T-helper 1 cell treated with Interleukin-12 subunit alpha and Interleukin-12 subunit beta and Interleukin-4 antibody, amounts not matched to agents 30 μg/mL and 1 μg/mL, for 36 hours (primary cell): ENCODE data around the gene SOX12.

ENCODE experiments used
- H3K27ac Mint-ChIP-seq: one replicate; pipeline ENCODE4 v1.8.0; 2021; ENCODE audit warnings: mild to moderate bottlenecking, mixed read lengths
- H3K27me3 Mint-ChIP-seq: one replicate; pipeline ENCODE4 v1.8.0; 2021; ENCODE audit warnings: low read depth, mixed read lengths
- H3K36me3 Mint-ChIP-seq: one replicate; pipeline ENCODE4 v1.8.0; 2021; ENCODE audit warnings: low read depth, mixed read lengths
- H3K4me1 Mint-ChIP-seq: one replicate; pipeline ENCODE4 v1.8.0; 2021; ENCODE audit warnings: low read depth, mixed read lengths
- H3K4me3 Mint-ChIP-seq: one replicate; pipeline ENCODE4 v1.8.0; 2021; ENCODE audit warnings: mild to moderate bottlenecking, moderate library complexity, mixed read lengths
- H3K9me3 Mint-ChIP-seq: one replicate; pipeline ENCODE4 v1.8.0; 2021; ENCODE audit warnings: mixed read lengths

Gene SOX12

DNA sequence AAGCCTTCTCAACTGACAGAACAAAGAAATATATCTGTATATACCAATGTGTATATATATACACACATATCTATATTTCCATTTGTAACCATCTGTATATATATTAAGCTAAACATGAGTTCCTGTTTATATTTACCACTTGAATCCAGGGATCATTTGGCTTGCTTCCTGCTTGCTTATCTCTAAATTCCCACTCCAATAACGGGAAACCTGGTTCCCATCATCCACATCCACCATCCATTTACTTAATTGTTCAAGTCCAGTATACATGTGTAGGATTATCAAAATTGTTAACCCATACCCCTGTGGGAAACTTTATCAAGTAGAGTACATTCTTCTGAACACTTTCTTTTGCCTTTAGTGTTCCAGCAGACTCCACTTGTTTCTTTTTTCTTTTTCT, 12.5 kb upstream of the SOX12 start:
- no peaks in the 10 kb centered on the region for H3K27me3 Mint-ChIP-seq
- H3K27ac Mint-ChIP-seq: no peak overlapping the region
- peaks cover 14% of the 10 kb centered on the region for H3K4me1 Mint-ChIP-seq

DNA sequence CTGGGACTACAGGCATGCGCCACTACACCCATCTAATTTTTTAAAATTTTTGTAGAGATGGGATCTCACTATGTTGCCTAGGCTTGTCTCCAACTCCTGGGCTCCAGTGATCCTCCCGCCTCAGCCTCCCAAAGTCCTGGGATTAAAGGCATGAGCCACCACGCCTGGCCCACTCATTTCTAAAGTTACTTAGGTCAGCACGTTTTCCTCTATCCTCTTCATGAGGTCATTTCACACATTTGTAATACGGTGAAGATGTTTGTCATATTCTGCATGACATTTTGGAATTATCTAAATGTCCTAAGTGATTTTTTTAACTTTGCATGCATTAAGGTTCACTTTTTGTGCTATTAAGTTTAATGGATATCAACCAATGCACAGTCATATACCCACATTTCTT, 11.9 kb upstream of the SOX12 start:
- Mint-ChIP-seq H3K4me1 (peaks cover 14% of the 10 kb centered on the region), H3K4me3 (no peak overlapping the region), H3K36me3 (no peaks in the 10 kb centered on the region), H3K27me3 (no peaks in the 10 kb centered on the region), H3K27ac (no peak overlapping the region), H3K9me3 (no peaks in the 10 kb centered on the region)

More for the DNA sequence above, 12.5 kb upstream of the SOX12 start:
- no peaks in the 10 kb centered on the region for H3K9me3 Mint-ChIP-seq
- H3K36me3 Mint-ChIP-seq: no peaks in the 10 kb centered on the region
- H3K4me3 Mint-ChIP-seq: no peak overlapping the region

DNA sequence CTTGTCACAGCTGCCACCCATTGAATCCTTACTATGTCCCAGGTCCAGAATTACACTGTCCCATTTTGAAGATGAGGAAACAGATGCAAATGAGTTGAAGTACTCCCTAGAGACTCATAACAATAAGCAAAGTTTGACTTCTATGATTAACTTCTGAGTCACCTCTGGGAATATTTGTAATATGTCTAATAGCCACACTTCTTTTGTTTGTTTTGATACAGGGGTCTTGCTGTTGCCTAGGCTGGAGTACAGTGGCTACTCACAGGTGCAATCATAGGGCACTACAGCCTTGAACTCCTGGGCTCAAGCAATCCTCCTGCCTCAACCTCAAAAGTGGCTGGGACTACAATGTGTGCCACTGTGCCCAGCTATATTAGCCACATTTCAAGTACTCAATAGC, 11.4 kb upstream of the SOX12 start:
- no peaks in the 10 kb centered on the region for H3K36me3 Mint-ChIP-seq
- H3K4me1 Mint-ChIP-seq: peaks cover 14% of the 10 kb centered on the region
- H3K4me3 Mint-ChIP-seq: no peak overlapping the region
- no peak overlapping the region for H3K27ac Mint-ChIP-seq
- no peaks in the 10 kb centered on the region for H3K27me3 Mint-ChIP-seq
- H3K9me3 Mint-ChIP-seq: no peaks in the 10 kb centered on the region

DNA sequence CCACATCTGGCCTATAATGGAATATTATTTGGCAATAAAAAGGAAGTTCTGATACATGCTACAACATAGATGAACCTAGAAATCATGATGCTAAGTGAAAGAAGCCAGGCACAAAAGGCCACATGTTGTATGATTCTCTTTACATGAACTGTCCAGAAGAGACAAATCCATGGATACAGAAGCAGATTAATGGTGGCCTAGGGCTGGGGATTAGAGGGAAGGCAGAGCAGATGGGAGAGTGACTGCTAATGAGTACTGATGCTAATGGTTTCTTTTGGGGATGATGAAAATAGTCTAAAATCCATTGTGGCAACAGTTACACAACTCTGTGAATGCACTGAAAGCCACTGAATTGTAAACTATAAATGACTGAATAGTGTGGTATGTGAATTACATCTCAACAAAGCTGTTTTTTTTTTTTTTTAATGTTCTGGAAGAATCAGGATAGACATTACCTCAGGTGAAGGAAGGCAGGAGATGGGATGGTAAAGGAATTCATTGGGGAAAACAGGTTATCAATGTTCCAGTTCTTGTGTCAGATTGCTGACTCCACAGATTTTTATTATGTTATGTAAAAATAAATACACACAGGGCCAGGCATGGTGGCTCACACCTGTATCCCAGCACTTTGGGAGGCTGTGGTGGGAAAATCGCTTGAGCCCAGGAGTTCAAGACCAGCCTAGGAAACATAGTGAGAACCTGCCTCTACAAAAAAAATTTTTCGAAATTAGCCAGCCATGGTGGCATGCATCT, 8.9 kb upstream of the SOX12 start:
- Mint-ChIP-seq H3K4me3 (no peak overlapping the region), H3K27me3 (peaks cover 6% of the 10 kb centered on the region), H3K9me3 (no peaks in the 10 kb centered on the region), H3K4me1 (peaks cover 3% of the 10 kb centered on the region), H3K36me3 (peaks cover 1% of the 10 kb centered on the region), H3K27ac (no peak overlapping the region)

DNA sequence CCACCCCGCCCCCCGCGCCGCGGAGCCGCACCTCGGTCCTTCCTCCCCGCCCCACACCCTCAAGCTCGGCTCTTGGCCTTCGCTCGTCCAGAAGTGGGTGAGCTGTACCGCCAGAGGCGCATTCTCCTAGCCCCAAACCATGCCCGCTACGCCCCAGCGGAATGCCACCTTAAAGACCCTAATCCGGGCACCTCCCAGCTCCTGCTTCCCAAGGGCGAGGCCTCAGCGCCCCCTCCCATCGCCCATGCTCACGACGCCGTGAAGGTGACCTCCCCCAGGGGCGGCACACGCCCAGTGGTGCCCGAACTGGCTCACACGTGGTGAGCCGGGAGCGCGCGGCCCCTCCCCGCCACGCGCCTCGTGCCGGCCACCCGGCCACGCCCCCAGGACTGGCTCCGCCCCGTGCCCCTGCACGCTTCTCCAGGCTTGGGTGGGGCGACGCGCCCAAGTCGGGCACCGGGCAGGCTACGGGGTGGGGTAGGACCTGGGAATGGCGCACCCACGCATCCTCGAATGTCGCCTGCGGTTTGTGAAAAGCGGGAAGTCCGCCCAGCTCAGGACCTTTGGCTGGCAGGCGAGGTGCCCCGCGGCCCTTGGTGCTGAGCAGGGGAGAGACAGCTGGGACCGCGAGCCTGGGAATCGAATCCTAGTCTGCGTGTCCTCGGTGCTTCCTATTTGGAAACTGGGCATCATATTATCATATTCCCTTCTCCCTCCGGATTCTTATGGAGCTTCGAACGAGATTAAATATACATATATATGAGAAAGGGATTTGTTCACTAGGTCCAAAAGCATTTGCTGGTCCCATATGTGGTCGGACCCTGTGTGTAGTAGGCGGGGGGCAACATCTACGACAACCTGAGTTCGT, 941 bp upstream of the SOX12 start:
- Mint-ChIP-seq H3K4me3 (peak overlapping the region; percentile 86), H3K27ac (peak overlapping the region; percentile 72), H3K9me3 (no peaks in the 10 kb centered on the region), H3K4me1 (peaks cover 10% of the 10 kb centered on the region), H3K36me3 (peaks cover 1% of the 10 kb centered on the region), H3K27me3 (peaks cover 6% of the 10 kb centered on the region)

DNA sequence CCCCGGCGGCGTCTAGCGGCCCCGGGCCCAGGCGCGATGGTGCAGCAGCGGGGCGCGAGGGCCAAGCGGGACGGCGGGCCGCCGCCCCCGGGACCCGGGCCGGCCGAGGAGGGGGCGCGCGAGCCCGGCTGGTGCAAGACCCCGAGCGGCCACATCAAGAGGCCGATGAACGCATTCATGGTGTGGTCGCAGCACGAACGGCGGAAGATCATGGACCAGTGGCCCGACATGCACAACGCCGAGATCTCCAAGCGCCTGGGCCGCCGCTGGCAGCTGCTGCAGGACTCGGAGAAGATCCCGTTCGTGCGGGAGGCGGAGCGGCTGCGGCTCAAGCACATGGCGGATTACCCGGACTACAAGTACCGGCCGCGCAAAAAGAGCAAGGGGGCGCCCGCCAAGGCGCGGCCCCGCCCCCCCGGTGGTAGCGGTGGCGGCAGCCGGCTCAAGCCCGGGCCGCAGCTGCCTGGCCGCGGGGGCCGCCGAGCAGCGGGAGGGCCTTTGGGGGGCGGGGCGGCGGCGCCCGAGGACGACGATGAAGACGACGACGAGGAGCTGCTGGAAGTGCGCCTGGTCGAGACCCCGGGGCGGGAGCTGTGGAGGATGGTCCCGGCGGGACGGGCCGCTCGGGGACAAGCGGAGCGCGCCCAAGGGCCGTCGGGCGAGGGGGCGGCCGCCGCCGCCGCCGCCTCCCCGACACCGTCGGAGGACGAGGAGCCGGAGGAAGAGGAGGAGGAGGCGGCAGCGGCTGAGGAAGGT, 715 bp downstream of the SOX12 start:
- no peaks in the 10 kb centered on the region for H3K9me3 Mint-ChIP-seq
- peaks cover 13% of the 10 kb centered on the region for H3K4me1 Mint-ChIP-seq
- peak overlapping the region; percentile 76 for H3K4me3 Mint-ChIP-seq
- H3K27me3 Mint-ChIP-seq: no peaks in the 10 kb centered on the region
- H3K36me3 Mint-ChIP-seq: no peaks in the 10 kb centered on the region
- H3K27ac Mint-ChIP-seq: no peak overlapping the region

DNA sequence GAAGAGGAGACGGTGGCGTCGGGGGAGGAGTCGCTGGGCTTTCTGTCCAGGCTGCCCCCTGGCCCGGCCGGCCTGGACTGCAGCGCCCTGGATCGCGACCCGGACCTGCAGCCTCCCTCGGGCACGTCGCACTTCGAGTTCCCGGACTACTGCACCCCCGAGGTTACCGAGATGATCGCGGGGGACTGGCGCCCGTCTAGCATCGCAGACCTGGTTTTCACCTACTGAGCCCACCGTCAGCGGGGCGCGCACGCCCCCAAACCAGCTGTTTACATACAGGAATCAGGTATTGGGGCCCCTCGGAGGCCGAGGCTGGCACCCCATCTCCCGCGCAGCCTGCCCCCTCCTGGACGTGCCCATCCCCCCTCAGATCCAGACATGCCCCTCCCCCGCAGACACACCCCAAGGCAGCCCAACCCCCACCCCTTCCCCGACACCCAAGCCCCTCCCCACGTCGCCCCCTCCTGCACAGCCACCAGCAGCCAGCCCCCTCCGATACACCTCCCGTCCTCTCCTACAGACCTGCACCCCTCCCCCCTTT, 1.4 kb downstream of the SOX12 start:
- no peaks in the 10 kb centered on the region for H3K9me3 Mint-ChIP-seq
- no peaks in the 10 kb centered on the region for H3K27me3 Mint-ChIP-seq
- H3K4me1 Mint-ChIP-seq: peaks cover 13% of the 10 kb centered on the region
- H3K4me3 Mint-ChIP-seq: peak overlapping the region; percentile 73
- no peaks in the 10 kb centered on the region for H3K36me3 Mint-ChIP-seq
- no peak overlapping the region for H3K27ac Mint-ChIP-seq

DNA sequence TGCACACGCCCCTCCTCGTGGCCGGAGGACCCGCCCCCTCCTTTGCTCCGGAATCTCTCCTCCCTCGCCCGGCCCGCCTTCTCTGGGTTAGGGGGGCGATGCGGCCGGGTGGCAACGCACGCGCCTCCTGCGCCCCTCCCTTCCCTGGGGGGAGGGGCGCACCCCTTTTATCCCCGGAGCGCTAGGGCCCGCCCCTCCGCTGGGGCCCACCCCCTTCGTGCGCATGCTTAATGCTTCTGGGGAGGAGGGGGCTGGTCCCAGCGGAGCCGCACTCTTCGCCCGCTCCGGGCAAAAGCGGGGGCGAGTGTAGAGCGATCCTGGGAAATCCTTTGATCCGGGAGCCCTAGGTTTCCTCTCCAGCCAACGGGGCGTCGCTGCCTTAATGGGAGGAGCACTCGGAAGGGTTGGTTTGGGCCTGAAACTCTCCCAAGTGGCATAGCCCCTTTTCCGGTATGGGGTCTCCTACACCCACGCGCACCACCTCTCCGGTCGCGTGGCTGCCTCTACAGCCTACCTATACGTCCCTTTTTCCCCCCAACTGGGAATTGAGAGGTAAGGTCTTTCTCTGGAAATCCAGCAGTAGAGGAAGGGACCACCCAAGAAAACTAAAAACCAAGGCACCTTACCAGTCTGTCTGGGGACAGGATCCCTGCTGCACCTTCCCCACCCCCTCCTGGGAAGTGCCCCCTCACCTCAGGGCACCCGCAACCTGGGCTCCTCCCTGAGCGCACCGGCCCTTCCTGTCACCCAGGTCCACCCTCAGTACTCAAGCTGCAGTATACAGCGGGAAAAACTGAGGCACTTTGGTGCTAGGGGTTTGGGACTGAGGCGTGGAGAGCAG, 2.1 kb downstream of the SOX12 start:
- Mint-ChIP-seq H3K4me1 (peaks cover 13% of the 10 kb centered on the region), H3K27ac (no peak overlapping the region), H3K36me3 (no peaks in the 10 kb centered on the region), H3K27me3 (no peaks in the 10 kb centered on the region), H3K9me3 (no peaks in the 10 kb centered on the region), H3K4me3 (peak overlapping the region; percentile 73)

DNA sequence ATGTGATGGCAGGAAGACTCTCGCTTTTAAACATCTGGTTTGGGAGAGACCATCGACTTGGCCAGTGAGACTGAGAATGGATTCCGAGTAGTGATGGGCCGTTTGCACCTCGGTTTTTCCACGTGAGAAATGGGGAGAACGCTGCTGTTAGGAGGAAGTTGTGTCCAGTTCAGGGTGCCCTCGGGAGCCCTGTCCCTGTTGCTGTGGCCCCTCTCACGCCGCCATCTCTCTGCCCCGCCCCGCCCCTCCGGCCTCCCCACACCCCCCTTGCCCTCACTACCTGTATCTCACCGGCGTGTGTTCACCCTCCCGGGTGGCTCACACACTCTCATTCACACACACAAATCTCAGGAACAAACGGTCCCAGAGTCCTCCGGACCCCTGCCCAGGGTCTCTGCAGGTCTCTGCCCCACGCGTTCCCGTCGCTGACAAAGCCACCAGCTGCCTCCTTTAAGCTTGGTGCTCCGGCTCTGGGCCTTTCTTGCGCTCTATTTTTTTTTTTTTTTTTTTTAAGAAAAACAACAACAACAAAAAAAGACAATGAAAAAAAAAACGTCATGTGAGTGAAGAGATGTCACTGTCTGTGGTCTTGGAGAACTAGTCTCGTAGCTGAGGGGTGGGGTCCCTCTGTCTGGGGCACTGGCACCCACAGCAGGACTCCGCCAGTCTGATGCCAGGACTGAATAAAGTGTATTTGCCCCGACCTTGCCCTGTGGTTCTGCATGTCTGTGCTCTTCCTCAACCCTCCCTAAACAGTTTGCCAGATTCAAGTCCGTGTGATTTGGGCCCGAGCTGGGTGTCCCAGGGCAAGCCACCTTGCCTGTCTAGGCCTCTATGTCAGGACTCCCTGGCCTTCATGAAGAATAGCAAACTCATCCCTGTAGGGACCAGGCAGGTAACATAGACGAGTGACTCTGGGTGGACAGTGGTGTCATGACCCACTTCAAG, 2.9 kb downstream of the SOX12 start:
- Mint-ChIP-seq H3K27ac (peak overlapping the region; percentile 22), H3K4me3 (peak overlapping the region; percentile 72), H3K27me3 (no peaks in the 10 kb centered on the region), H3K36me3 (no peaks in the 10 kb centered on the region), H3K9me3 (no peaks in the 10 kb centered on the region), H3K4me1 (peaks cover 13% of the 10 kb centered on the region)

DNA sequence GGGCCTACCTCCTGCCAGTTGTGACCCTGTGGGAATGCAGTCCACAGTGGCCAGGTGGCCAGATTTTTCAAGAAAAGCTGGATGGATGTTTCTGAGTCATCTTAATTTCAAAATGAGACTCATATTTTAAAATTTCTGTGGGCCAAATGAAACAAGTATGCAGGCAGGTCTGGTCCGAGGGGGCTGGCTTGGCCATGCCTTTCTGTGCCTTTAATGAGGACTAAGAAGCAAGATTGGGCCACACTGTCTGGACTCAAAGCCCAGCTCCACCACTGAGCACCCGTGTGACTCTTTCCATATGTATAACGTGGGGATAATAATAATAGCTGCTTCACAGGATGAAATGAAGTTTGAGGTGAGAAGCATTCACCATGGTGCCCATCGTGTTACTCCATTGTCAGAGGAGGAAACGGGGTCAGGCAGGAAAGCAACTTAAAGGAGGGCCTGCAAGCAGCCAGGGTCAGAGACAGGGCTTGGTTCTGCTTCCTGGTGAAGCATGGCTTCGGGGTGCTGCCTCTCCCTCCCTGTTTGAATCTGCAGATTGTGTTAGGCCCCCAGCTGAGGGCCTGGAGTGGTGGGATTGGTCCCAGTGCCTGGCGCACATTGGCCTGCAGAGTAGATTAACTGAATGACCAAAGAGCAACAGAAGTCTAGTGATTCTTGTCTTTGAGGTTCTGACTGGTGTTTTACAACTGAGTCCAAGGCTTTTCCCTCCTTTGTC, 3.8 kb downstream of the SOX12 start:
- Mint-ChIP-seq H3K36me3 (no peaks in the 10 kb centered on the region), H3K27ac (peak overlapping the region; percentile 12), H3K4me3 (no peak overlapping the region), H3K4me1 (peaks cover 13% of the 10 kb centered on the region), H3K27me3 (no peaks in the 10 kb centered on the region), H3K9me3 (no peaks in the 10 kb centered on the region)

DNA sequence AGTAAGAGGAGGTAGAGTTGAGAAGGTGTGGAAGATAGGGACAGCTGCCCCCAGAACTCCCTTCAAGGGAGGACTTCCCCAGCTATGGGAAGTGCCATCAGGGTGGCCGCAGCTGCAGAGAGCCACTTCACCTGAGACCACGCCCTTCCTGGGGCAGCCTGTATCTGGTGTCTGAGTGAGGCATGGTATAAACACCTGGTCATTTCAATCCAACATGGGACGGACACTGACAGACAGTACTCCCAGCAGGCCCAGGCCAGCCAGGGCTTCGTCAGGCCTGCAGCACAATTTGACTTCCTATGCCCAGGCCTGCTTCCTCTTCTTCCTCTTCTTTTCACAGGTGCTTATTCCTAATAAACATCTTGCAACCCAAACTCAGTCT, 4.5 kb downstream of the SOX12 start:
- H3K4me3 Mint-ChIP-seq: no peak overlapping the region
- peaks cover 9% of the 10 kb centered on the region for H3K4me1 Mint-ChIP-seq
- no peaks in the 10 kb centered on the region for H3K9me3 Mint-ChIP-seq
- H3K27me3 Mint-ChIP-seq: no peaks in the 10 kb centered on the region
- H3K36me3 Mint-ChIP-seq: no peaks in the 10 kb centered on the region
- H3K27ac Mint-ChIP-seq: no peak overlapping the region

DNA sequence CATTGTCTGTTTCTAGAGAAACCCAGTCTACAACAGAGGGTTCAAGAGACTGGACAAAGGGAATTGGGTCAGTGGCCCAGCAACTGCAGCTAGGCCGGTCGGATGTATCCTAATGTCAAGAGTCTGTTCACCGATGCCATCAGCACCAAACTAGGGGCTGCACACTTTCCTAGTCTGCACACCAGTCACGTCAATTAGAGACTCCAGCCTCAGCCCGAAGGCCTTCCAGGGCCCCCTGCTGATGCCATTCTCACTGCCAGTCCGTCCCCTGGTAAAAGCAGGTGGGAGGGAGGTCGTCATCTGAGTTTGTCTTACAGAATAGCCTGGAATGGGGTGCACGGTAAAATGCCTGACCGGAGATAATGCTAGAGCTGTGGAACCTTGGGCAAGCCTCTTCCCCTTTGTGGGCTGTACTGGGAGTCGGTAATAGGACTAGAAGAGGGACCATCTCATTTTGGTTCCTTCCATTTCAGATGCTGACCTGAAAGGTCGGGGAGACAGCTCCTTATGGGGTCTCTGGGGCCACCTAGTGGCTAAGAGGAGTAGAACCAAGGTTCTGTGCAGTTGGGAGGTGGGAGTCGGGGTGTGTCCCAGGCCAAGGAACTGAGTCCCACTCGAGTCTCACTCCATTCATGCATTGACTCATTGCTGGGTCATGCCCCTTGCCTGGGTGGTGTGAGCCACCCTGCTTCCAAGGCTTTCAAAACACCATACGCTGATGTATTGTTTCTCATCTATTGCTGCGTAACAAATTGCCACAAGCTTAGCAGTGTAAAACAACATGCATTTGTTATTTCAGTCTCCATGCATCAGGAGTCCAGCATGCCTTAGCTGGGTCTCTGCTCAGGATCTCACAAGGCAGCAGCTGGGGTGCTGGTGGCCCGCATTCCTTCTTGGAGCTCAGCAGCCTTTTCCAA, 5.1 kb downstream of the SOX12 start:
- H3K27me3 Mint-ChIP-seq: no peaks in the 10 kb centered on the region
- no peaks in the 10 kb centered on the region for H3K36me3 Mint-ChIP-seq
- H3K9me3 Mint-ChIP-seq: no peaks in the 10 kb centered on the region
- H3K4me1 Mint-ChIP-seq: peaks cover 6% of the 10 kb centered on the region
- no peak overlapping the region for H3K4me3 Mint-ChIP-seq
- no peak overlapping the region for H3K27ac Mint-ChIP-seq
